ENCODE data around the gene CNGA3.

Gene CNGA3

DNA sequence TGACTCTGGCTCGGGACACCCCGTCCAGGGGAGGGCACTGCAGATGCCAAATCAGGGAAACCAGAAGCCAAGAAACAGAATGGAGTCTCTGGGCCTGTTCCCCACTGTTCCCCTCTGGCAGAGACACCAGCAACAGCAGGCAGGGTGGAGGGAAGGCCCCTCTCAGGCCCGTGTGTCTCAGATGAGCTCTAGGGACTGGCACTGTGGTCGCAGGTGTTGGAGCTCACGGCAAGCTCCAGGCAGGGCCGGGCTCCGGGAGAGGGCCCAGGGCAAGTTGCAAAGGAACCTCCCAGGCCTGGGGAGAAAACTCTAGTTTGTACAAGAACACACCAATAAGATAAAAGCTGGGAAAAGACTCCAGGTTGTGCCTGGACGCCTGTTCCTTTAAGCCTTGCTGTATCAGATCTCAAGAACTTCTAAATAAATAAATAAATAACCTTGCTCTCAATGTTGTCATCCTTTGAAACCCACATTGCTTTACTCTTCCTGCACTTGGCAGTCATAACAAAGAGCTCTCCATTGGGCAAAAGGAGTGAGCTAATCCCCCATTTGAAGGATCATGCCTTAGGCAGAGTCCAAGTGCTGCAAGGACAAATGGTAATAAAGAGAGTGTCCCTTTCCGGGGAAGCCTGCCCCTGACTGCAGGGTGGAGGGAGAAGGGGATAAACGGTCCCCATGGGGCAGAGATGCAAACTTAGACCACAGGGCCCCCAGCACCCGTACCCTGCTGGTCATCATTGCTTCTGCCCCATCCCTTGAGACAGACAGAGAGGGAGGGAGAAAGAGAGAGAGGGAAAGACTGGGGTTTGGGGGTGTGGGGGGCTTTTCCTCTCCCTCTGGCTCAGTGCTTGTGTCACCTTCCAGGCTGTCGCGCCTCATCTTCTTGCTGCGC, 33.3 kb downstream of the CNGA3 start:
- DNase-seq: no peak

DNA sequence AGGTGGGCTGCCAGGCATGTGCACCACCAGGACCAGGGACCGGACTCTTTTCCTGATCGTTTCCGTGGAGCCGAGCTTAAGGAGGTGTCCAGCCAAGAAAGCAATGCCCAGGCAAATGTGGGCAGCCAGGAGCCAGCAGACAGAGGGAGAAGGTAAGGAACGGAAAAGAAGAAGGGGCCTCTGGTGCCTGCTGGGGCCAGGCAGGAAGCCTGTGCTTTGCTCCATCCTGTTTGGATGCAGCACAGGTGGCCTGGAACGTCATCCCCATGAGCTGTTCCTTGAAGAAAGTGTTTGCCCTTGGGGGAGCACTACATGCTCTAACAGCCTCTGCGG, 33.9 kb downstream of the CNGA3 start:
- DNase-seq: no peak

DNA sequence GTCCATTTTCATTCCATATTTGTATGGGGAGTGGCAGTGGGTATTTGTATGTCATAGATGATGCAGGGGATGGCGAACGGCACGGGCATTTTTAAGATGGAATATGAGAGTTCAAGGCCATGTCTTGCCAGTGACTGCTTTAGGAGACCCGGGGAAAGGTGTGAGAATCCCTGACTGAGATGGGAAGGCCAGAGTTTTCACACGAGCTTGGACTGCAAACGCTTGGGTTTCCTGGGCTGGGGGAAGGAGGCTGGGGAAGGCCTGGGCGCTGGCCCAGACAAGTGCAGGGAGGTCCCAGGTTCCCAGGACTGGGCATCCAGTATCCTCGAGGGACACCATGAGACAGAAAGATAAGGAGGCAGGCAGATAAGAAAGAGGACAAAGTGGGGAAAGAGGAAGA, 35.2 kb downstream of the CNGA3 start:
- no peak for DNase-seq

DNA sequence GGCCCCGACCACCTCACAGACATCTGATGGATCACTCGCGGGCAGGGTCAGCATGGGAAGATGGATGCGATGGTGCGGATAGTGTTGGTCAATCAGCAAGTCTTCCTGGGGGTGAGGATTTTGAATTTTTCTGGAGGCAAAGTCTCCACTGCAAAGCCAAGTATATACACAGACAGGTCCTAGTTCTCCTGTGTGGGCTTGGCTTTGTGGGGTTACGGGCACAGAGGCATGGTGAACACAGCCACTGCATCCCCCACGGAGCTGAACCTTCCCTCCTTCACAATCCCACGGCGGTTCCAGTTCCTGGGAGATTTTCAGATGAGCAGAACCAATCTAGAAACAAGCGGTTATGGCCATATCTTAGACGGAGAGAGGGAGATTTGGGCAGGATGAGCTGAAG, 35.8 kb downstream of the CNGA3 start:
- no peak for DNase-seq

DNA sequence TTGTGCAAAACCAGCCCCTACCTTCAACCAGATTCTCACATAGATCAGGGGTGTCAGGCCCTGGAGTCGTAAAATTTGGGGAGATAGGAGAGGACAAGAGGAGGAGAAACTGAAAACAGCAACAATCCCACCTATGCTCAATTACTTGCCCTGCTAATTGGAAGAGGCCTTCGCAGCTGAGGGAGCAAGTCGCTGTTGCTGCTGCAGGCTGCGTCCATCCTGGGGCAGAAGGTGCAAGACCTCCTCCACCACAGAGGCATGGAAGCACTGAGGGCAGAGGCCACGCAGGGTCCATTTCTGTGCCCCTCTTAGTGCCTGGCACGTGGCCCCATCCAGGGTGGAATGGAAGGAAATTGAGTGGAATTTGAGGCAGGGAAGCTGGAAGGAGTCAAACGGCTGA, 36.5 kb downstream of the CNGA3 start:
- no peak for DNase-seq

DNA sequence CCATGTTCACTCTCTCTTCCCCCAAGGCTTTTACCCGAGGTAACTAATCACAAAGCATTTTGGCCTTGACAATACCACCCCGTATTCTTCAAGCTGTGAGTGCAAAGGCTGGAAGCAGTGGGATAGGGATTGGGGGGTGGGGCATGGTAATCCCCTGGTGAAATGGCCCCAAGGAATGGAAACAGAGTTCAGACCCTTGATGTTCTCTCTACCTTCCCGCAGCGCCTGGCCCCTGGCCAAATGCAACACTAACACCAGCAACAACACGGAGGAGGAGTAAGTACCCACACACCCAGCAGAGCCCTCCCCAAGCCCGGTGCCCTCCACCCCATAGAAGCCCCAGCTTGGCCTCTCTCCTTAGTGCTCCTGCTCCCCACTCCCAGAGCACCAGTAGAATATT, 36.9 kb downstream of the CNGA3 start:
- DNase-seq: no peak

DNA sequence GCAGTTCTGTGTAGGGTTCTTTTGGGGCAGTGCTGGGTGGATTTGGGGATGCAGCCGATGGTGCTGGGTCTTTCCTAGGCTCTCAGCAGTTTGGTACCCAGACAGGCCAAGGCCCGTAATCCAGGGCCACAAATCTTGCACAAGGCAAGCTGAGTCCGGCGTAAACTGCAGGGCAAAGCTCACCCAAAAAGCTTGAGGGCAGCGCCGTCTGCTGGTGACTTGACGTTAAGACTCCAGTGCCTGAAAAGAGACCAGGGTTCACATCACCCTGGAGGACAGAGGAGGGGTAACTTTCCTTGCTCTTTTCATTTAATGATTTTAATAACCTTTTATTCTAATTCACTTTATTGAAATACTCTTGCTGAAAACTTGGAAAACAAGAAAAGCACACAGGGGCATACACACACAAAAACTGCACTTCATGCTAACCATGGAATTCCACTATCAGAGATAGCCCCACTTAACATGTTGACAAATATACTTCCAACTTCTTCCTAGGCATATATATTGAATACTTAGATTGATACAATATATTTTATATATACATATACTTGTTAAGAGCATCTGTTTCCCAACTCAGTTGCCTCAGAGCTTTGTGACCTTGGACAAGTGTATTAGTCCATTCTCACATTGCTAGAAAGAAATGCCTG, 38.9 kb downstream of the CNGA3 start:
- DNase-seq: peak; percentile 53

DNA sequence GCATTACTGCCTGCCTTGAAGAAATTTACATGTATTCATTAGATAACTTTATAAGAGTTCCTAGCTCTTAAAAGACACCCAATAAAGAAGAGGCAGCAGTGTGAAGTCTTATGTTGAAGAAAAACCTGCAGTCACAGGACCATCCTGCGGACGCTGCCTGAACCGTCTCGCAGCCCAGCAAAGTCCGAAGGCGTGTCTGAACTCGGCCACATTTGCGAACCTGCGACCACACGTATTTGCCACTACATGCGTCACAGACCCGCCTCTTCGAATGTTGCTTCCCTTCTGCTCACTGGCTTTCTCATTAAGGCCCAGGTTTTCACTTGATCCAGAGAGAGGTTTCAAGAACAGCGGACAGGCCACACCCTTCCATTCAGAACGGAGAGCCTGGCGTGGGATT, 41.2 kb downstream of the CNGA3 start:
- no peak for DNase-seq

DNA sequence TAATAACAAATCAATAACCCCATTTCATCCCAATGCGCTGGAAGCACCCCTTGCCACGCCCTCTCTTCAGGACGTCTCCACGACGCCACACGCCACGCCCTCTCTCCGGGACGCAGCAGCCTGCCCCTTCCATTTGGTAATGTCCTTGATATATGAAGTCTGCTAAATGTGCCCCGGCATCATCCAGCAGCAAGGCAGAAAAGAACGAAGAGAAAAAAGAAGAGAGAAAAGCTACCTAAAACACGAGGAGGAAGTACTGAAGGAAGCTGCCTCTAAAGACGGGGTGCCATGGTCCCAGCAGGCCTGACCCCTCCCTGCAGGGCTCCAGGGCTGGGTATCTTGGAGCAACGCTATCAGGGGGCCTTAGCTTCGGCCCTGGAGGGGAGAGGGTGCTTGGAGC, 41.8 kb downstream of the CNGA3 start:
- no peak for DNase-seq

DNA sequence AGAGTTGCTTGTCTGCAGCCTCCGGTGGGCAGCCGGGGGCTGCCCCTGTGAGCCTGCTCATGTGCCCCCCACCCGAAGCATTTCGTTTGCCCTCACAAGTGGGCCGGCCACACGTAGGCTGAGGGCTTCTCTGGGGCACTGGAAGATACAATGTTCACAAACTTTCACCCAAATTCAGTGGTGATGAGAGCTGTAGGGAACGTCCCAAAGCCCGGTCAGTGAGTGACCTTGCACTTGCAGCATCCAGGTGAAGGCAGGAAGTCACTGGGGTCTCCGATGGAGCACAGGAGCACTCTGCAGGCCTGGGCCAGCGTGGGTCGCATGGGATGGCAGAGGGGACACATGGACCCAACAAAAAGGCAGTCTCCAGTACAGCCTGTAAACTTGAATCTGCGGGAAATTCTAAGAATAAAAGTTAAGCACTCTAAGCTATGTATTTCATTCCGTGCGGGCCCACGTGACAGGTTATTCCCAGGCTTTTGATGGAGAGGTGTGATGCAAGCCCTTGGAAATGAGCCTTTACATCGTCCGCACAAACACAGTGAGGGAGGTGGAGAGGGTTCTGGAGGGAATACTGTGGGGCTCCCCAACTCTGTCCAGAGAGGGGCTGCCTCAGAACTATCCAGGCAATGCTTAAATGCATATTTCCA, 42.5 kb downstream of the CNGA3 start:
- DNase-seq: no peak

DNA sequence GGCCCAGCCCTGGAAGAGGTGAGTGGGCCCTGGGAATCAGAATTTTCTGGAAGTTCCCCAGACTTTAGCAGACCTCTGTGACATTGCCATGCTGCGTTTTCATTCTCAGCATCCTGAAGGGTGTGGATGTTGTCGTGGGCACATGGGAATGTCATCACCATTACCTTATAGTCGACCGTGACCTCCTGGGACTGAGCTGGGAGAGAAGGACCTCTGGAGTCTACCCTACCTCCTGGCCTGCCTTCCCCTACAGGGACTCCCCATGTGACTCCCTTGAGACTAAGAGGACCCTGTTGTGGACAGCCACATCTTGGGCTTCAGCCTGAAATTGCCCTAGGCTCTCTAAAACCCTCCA, 43.0 kb downstream of the CNGA3 start:
- DNase-seq: no peak

DNA sequence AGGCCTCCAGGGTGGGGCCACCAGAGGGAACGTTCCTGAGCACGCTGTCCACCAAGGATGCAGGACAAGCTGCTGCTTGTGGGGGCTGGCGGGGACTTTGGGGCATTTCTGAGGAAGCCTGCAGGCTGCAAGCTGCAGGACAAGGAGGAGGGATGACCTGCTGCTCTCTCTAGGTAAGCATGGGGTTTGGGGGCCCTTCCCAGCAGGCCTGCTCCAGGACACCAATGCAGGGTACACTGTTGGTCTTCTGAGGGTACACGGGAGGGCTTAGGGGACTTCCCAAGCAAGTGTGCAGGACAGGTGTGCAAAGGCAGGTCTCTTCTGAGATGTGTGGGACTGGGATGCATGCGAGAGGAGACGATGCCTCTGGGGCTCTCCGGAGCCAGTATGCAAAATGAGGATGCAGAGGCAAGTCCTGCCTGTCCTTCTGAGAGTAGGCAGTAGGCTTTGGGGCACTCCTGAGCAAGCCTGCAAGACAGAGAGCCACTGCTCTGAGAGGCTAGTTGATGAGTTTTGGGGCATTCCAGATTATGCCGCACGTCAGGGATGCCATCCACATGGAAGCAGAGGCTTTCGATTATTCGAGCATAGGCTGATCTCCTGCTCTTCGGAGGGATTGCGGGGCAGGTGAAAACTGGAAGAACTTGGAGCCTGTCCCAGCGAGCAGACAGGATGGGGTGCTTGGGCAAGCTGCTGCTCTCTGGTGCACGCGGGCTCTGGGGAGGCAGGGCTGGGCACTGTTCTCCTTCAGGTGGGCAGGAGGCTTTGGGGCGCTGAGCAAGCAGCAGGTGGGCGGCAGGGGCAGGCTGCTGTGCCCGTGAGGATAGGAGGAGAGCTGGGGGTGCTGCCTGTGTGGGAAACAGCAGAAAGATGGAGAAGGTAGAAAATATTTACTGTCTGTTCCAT, 44.6 kb downstream of the CNGA3 start:
- DNase-seq: no peak

DNA sequence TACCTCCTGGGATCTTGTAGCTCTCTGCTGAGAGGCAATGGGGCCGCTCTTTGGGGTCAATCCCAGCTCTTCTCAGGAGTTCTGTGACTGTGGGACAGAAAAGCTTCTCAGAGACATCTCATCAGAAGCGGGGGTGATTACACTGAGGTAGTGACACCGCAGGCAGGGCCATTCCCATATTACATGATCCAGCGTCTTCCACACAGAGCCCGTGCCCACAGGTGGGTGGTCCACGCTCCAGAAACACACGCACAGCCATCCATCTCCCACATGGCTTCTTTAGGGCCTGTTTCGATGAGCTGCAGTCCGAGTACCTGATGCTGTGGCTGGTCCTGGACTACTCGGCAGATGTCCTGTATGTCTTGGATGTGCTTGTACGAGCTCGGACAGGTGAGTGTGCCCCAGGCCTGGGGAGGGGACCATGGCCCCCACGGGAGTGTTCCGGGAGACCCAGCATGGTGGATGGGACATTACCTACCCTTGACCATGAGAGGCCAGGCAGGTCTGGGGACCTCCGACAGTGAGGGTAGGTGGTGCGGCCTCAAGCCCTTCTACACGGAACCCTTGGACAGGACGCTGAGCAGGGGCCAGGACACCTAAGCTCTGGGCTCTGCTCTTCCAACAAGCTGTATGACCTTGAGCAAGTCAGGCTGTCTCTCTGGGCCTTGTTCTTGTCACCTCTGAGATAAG, 45.5 kb downstream of the CNGA3 start:
- no peak for DNase-seq

DNA sequence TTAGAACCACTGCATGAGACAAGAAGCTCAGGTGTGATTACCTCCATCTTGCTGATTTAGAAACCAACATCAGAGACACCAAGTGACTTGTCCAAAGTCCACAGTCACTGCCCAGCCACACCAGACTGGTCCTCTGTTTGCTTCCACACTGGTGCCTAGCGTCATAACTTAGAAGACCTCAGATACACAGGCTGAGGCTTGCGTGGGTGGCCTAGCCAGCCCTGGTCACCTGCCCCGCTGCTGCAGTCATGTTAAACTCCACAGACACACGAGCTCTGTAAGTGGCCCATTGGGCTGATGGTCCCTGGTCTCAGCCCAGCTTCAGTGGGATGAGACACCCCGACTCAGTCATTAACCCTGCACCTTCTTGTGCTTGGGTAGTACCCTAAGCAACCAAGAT, 47.1 kb downstream of the CNGA3 start:
- no peak for DNase-seq

DNA sequence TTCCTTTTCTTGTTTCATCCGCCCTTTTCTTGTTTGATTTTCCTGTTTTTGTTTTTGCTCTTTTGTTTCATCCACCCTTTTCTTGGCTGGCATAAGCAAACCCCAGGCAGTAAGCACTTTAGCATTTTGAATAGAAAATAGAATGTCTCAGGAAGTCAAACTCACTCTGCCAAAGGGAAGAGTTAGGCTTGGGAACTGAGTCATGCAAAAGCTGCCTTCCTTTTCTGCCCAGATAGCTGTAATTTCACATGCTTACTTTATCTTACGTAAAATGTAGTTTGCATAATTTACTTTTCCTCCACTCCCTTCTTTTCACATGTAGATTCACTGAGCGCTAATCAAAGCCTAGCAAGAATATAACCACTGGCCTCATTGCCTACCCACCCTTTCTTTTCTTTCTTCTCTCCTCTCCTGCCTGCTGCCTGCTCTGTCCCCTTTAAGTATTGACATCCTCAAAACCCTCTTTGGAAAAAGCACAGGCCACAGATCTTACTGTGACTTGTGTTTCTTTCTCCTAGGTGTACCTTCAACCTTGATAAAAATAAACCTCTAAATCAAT, 48.4 kb downstream of the CNGA3 start:
- DNase-seq: no peak

DNA sequence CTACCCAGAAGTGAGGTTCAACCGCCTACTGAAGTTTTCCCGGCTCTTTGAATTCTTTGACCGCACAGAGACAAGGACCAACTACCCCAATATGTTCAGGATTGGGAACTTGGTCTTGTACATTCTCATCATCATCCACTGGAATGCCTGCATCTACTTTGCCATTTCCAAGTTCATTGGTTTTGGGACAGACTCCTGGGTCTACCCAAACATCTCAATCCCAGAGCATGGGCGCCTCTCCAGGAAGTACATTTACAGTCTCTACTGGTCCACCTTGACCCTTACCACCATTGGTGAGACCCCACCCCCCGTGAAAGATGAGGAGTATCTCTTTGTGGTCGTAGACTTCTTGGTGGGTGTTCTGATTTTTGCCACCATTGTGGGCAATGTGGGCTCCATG, 49.7 kb downstream of the CNGA3 start:
- DNase-seq: no peak

DNA sequence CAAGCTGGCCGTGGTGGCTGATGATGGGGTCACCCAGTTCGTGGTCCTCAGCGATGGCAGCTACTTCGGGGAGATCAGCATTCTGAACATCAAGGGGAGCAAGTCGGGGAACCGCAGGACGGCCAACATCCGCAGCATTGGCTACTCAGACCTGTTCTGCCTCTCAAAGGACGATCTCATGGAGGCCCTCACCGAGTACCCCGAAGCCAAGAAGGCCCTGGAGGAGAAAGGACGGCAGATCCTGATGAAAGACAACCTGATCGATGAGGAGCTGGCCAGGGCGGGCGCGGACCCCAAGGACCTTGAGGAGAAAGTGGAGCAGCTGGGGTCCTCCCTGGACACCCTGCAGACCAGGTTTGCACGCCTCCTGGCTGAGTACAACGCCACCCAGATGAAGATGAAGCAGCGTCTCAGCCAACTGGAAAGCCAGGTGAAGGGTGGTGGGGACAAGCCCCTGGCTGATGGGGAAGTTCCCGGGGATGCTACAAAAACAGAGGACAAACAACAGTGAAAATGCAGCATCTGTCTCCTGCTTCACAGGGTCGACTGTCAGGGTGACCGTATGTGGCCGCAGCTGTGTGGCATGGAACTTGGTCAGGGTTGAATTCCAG, 50.6 kb downstream of the CNGA3 start:
- DNase-seq: no peak

DNA sequence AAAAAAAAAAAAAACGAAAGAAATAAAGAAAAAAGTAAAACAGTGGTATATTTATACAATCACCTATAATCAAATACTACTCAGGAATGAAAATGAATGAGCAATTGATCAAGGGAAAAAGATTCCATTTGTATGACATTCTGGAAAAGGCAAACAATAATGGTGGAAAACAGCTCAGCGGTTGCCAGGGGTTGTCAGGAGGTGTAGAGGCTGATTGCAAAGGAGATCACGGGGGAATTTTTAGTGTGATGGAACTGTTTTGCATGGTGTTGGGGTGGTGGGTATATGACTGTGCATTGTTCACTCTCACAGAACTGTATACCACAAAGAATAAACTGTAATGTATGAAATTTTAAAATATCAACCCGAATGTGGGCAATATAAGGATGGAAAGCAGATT, 52.9 kb downstream of the CNGA3 start:
- DNase-seq: no peak

DNA sequence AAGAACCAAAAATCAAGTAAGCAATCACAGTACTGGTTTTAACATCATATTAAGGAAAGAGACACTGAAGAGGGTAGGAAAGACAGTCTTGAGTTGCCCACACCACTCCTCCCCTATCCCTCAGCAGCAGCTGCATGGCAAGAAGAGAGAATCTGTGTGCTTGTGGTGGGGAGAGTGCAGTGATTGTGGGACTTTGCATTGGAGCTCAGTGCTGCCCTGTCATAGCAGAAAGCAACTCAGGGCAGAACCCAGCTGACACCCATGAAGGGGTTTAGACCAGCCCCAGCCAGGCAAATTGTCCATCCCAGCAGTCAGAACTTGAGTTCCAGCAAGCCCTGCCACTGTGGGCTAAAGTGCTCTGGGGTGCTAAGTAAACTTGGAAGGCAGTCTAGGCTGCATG, 57.6 kb downstream of the CNGA3 start:
- DNase-seq: no peak

DNA sequence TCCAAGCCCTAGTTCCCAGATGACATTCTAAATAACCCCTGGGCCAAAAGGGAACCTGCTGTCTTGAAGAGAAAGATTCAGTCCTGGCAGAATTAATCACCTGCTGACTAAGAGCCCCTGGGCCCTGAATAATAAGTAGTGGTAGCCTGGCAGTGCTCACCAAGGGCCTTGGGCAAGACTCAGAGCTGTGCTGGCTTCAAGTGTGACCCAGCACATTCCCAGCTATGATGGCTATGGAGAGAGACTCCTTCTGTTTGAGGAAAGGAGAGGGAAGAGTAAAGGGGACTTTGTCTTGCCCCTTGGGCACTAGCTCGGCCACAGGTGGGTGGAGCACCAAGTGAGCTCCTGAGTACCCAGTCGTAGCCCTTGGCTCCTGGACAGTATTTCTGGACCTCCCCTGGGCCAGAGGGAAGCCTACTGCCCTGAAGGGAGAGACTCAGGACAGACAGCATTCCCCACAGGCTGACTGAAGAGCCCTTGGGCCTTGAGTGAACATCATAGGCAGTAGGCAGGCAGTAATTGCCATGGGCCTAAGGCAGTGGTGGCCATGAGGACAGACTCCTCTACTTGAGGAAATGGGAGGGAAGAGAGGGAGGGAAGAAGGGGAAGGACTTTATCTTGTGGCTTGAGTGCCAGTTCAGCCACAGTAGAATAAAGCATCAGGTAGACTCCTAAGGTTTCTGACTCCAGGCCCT, 58.4 kb downstream of the CNGA3 start:
- DNase-seq: no peak

DNA sequence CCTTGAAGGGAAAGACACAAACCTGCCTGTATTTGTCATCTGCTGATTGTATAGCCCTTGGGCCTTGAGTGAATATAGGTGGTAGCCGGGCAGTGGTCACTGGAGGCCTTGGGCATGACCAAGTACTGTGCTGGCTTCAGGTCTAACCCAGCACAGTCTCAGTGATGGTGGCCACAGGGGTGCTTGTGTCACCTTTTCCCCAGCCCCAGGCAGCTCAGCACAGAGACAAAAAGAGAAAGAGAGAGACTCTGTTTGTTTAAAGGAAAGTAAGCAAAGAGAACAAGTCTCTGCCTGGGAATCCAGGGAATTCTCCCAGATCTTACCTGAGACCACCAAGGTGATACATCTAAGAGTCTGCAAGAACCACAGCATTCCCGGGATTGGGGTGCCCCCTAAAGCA, 59.0 kb downstream of the CNGA3 start:
- DNase-seq: no peak

Measured in NCI-H1092 (cell line).